Left hindlimb (tissue), 1 donor: Measurements from ENCODE around the gene EPHB4.
"Not testable (repeated sequence)": the region's sequence is repeated elsewhere in the genome, so short reads cannot be mapped to it uniquely, and the experiment has no call there.

Source experiments
- DNase-seq: peaks from one replicate; pipeline ENCODE4 v3.0.0-alpha.2; 2018

Gene EPHB4

DNA sequence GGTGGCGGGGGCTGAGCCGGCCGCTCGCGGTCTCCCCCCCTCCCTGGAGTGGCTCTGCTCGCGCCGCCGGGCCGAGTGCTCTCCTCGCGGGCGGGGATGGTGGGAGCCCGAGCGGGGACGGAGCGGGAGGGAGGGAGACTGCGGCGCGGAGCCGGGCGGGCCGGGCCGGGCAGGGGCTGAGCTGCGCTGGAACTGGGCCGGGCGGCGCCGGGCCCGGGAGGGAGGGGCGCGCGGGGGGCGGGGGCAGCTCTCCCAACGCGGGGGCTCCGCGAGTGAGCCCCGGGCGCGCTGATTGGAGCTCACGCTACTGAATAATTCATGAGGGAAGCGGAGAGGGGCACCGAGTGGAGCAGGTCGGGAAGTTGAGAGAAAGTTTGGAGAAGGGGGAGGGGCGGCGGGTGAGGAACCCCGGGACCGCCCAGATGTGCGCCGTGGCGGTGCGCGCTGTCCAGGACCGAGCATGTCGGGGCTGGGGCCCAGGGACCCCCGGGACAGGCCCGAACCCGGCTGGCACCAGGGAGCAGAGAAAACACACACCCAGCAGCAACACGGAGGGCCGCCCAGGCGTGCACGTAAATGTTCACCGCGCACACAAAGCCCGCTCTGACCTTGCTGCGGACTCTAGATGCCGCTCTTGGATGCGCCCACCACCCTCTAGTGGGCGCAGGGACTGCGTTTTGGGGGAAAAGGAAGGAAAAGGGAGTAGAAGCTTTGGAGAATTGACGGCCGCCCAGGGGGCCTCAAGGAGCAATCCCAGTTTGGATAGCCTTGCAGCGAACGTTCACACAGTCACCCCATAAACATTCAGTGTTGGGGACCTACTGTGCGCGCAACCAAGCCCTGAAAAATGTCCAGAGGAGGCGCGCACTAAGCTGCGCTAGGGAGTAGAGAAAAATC is at the start of gene EPHB4:
Gene EPHB4, minus strand, starts transcription at position 194 of the 897 bp plus-strand sequence. CDS start 493 bp downstream, outside the sequence.
- DNase-seq = peak; percentile 96

DNA sequence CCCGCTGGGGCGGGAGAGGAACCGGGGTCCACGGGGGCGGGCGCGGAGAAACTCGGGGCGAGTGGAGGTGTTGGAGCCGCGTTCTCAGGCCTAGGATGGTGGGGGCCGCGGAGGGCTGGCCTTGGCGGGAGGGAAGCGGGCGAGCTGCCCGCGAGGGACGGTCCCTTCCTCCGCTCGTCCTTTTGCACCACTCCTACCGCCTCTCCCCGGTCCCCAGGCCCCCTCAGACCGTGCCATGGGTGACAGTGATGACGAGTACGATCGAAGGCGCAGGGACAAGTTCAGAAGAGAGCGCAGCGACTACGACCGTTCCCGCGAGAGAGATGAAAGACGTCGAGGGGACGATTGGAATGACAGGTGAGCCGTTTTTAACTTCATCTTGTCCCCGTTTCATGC is 48.0 kb upstream of the EPHB4 start:
- no peak for DNase-seq

DNA sequence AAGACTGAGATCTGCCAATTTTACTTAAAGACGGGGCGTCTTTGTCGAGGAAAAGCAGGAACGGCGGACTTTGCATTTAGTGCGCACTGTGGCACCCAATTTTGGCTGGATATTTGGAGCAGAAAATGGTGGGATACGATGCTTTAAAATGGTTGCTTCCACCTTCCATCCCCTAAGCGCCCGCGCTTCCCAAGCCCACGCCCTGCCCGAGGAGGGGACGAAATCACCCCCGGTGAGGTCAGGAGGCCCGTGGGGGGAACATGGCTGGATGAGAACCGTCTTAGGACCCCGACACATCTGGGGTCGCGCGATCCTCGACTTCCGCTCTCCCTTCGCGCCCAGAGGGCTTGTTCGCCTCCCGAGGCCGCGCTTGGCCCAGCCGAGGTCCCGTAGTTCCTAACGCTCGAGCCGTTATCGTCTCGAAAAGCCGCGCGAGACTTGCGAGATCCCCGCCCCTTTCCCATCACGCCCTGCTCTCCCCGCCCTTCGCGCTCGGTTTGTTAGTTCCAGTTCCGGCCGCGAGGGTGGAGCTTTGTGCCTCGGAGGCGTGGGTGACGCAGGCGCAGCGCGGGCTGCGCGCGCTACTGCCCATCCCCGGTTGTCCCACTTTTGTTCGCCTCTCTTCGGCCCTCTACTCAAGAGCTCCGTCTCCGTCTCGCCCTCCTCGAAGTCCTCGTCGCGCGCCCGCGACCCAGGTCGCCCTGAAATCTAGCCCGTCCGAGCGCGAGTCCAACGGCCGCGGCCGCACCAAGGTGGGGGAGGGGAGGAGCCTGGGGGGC is 47.4 kb upstream of the EPHB4 start, which contains the start of gene SRRT:
Gene SRRT, plus strand, starts transcription at position 527 of the 779 bp plus-strand sequence. CDS start 488 bp downstream, outside the sequence.
- peak; percentile 98 for DNase-seq

DNA sequence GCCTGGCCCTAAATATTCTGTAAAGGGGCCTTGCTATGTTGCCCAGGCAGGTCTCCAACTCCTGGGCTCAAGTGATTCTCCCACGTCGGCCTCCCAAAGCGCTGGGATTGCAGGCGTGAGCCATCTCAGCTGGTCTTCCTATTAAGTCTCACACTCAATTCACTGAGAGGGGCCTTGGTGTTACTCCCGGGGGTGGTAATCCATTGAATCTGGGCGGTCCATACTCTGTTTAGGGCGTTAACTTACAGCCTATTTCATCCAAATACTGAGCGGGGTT is 46.9 kb upstream of the EPHB4 start:
- no peak for DNase-seq

DNA sequence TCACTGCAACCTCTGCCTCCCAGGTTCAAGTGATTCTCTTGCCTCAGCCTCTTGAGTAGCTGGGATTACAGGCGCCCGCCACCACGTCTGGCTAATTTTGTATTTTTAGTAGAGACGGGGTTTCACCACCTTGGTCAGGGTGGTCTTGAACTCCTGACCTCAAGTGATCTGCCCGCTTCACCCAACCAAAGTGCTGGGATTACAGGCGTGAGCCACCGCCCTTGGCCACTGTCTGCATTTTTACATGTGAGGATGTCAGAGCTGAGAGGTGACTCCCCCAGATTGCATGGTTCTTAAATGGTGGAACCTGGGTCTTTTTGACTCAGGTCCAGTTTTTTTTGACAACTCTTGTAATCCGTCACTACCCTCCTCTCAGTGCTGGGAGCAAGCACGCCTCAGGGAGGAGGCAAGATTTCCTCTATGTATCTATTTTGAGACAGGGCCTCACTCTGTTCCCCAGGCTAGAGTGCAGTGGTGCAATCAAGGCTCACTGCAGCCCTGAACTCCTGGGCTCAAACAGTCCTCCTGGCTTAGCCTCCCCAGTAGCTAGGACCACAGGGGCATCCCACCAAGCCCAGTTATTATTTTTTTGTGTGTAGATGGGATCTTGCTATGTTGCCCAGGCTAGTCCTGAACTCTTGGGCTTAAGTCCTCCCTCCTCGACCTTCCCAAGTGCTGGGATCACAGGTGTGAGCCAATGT is 46.4 kb upstream of the EPHB4 start:
- DNase-seq = no peak

DNA sequence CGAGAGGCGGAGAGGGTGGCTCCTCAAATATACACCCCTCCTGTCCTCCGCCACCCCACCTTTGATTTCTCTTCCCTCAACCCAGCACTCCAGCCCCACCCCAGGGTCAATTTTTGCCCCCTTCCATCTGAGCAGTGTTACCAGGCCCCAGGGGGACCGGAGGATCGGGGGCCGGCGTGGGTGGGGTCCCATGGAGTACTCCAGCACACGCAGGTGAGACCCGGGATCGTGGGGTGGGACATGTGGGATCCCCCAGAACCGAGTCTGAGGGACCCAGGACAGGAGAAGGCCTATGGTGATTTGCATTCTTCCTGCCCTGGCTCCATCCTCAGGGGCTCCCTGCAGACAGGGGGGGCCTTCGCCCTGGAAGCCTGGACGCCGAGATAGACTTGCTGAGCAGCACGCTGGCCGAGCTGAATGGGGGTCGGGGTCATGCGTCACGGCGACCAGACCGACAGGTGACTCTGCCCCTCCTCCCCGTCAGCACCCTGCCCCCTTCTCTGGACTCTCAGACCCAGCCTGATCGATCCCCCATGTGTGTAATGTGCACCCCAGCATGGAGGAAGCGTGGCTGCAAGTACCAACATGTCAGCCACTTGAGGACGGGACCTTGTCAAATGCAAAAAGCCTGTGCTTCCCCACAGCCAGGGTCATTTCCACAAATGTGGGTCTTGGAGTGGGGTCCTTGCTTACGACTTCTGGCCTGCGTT is 40.6 kb upstream of the EPHB4 start:
- peak; percentile 42 for DNase-seq

DNA sequence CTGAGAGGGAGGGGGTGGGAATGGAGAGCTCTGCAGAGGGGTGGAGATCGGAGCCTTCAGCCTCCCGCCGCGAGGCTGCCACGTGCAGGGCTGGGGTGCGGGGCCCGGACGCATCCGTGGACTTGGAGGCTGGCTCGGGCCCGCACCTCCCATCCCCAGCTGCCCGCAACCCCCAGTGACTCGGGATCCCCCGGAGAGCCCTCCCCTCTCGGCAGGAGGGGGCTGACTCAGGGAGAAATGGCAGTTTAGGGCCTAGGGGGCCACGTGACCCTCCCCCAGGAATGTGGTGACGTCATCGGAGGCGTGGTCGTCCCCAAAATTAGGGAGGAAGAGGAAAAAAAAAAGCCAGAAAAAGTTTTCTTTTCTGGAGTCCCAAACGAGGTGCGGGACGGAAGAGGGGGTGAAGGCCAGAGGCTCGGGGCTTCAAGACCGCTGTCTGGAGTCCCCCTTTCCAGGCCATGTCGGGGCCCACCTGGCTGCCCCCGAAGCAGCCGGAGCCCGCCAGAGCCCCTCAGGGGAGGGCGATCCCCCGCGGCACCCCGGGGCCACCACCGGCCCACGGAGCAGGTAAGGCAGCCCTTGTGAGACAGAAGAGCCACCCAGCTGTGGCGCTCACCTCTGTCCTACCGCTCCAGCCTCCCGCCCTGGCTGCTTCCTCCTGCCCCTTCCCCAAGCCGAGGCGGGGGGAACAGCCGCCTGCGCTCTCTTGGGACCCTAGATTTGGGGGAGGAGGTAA is 39.9 kb upstream of the EPHB4 start, which contains the start of gene TRIP6:
Gene TRIP6, plus strand, starts transcription at position 348 of the 736 bp plus-strand sequence. Its CDS starts 111 bp downstream, at position 459.
- DNase-seq = peak; percentile 94

DNA sequence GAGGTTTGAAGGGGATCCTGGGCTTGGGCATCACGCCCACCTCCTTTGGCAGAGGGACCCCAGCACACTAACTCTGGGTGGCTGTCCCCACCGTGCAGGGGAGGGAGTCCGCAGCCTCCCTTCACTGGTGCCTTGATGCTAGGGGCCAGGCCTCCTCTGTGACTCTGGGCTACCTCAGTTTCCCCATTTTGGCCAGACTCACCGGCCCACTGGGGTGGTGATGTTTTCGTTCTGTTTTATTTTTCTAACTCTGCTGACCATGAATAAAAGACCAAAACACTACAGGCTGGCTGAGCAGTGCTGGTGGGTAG is 39.4 kb upstream of the EPHB4 start:
- no peak for DNase-seq

DNA sequence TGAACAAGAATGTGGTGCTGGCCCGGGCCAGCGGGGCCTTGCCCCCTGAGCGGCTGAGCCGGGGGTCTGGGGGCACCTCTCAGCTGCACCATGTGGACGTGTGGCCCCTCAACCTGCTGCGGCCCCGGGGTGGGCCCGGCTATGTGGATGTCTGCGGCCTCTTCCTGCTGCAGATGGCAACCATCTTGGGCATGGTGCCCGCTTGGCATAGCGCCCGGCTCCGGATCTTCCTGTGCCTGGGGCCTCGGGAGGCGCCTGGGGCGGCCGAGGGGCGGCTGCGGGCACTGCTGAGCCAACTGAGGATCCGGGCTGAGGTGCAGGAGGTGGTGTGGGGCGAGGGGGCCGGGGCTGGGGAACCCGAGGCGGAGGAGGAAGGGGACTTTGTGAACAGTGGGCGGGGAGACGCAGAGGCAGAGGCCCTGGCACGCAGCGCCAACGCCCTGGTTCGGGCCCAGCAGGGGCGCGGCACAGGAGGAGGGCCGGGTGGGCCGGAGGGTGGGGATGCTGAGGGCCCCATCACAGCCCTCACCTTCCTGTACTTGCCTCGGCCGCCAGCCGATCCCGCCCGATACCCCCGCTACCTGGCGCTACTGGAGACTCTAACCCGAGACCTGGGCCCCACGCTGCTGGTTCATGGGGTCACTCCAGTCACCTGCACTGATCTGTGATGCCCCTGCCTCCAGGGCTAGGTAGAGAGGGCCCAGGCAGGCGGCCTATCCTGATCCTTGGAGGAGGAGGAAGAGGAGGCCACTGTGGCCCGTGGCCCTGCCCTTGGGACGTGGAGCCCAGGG is 38.8 kb upstream of the EPHB4 start:
- peak; percentile 86 for DNase-seq

DNA sequence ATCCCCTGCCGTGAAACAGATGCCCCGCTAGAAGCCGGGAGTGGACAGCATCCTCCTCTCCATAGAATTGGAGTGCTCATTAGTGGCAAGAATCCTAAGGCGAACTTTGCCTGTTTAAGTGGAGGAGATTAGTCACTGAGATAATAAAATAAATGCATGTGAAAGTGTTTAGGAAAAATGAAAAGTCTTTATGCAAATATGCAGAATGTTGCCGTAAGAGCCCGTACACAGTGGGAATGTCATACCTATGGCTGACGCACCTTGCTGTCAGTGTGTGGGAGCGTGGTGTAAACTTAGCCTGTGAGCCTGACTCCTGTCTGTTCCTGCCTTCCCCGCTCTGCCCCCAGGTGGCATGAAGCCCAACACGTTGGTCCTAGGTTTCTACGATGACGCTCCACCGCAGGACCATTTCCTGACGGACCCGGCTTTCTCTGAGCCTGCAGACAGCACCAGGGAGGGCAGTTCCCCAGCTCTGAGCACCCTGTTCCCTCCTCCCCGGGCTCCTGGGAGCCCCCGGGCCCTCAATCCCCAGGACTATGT is 38.1 kb upstream of the EPHB4 start:
- peak; percentile 52 for DNase-seq

DNA sequence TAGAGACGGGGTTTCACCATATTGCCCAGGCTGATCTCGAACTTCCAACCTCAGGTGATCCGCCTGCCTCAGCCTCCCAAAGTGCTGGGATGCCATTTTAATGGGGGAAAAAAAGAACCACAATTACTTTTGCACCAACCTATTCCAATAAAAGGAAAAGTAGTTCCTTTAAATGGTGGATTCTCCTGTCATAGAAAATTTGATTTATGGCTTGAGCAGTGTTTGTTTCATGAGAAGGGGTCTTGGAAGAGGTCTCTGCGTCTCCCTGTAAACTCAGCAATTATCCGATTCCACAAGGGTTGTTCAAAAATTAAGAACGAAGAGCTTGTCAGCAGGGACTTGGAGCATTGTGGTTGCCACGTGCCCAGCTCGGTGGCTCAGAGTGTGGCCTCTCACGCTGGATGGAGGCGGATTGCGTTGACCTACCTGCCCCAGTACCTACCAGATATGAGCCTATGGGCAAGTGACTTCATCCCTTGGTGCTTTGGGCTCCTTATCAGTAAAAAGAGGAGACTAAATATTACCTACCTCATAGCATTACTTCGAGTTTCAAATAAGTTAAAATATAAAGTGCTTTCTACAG is 37.0 kb upstream of the EPHB4 start:
- peak; percentile 8 for DNase-seq

DNA sequence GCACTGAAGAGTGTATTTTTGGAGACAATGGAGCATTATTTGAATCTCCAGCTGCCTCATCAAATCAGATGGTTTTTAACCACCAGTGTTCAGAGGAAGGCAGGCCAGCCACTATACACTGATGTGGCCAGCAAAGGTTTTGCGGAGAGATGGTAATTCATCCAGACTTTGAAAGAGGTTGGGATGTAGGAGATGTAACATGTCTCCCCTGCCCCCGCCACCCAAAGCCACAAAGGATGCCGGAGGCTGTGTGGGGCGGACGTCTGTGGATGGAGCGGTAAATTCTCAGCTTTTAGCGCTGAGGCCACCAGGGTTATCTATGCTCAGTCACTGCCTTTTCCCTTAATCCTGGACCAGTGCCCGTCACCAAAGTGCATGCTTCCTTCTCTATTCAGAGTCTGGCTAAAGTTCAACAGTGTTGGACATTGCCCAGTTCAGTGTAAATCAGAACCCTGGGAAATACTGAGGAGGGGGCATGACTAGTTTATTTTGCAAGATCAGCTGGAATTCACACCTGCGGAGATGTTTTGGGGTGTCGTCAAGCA is 36.2 kb upstream of the EPHB4 start:
- DNase-seq = peak; percentile 36

DNA sequence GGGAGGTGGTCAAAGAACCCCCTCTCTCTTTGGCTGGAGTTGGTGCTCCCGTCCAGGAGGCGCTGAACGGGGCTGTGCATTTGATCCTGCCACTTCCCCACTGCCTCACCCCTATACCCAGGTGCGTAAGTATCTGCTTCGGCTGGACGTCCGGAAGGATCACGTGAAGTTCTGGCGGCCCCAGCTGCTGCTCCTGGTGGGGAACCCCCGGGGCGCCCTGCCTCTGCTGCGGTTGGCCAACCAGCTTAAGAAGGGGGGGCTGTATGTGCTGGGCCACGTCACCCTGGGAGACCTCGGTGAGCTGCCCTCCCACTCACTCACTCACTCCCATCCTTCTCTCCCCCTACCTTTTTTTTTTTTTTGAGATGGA is 34.3 kb upstream of the EPHB4 start:
- peak; percentile 21 for DNase-seq

DNA sequence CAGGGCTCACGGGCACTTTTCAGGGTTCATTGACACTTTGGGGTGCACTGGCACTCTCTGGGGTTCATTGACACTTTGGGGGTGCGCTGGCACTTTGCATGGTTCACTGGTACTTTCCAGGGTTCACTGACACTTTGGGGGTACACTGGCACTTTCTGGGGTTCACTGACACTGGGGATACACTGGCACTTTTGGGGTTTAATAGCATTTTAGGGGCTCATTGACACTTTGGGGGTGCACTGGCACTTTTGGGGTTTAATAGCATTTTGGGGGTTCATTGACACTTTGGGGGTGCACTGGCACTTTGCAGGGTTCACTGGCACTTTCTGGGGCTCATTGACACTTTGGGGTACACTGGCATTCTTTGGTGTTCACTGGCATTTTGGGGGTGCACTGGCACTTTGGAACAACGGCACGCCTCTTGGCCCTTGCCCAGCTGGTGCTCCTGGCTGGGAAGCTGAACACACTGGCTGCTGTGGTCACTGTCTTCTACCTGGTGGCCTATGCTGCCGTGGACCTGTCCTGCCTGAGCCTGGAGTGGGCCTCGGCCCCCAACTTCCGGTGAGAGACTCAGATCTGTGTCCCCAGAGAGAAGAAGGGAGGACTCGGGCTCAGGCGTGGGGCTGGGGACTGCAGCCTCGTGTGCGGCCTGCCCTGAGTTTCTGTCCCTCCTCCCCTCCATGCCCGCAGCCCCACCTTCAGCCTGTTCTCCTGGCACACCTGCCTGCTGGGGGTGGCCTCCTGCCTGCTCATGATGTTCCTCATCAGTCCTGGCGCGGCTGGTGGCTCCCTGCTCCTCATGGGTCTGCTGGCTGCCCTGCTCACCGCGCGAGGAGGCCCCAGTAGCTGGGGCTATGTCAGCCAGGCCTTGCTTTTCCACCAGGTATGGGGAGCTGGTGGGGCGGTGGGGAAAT is 33.6 kb upstream of the EPHB4 start:
- DNase-seq = peak; percentile 15

DNA sequence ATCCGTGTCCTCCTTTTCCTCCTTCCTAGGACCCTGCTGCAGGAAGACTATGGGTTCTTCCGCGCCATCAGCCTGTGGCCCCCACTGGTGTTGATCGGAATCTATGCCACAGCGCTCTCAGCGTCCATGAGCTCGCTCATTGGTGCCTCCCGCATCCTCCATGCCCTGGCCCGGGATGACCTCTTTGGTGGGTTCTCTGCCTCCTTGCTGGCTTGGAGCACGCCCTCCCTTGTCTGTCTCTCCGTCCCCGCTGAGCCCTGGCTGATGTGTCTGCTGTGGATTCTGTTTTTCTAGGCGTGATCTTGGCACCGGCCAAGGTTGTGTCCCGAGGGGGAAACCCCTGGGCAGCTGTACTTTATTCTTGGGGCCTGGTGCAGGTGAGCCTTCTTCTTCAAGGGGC is 32.5 kb upstream of the EPHB4 start:
- peak; percentile 28 for DNase-seq

DNA sequence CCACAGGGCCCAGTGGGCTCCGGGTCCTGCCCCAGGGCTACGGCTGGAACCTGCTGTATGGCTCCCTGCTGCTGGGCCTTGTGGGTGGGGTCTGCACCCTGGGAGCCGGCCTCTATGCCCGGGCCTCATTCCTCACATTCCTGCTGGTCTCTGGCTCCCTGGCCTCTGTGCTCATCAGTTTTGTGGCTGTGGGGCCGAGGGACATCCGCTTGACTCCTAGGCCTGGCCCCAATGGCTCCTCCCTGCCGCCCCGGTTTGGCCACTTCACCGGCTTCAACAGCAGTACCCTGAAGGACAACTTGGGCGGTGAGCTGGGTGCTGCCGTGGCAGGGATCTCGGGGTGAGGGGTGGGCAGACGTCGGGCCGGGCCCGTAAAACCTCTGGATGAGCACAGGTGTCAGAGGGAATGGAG is 29.6 kb upstream of the EPHB4 start:
- peak; percentile 21 for DNase-seq

DNA sequence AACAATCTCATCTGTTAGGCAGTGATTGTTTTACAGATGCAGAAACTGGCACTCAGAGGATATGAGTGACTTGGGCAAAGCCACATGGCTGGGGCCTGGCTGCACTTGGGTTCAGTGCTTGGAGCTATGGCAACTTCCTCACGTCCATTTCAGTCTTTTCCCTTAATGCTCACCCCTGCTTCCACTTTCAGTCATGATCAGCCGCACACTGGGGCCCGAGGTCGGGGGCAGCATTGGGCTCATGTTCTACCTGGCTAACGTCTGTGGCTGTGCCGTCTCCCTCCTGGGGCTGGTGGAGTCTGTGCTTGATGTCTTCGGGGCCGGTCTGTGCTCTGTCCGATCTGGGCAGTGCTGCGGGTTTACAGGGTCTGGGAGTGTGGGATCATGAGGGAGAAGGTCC is 28.2 kb upstream of the EPHB4 start:
- DNase-seq = peak; percentile 4

DNA sequence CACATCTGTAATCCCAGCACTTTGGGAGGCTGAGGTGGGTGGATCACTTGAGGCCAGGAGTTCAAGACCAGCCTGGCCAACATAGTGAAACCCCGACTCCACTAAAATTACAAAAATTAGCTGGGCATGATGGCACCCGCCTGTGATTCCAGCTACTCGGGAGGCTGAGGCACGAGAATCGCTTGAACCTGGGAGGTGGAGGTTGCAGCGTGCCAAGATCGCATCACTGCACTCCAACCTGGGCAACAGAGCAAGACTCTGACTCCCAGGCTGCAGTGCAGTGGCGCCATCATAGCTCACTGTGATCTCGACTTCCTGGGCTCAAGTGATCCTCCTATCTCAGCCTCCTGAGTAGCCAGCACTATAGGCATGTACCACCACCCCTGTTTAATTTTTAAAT is 27.6 kb upstream of the EPHB4 start:
- not testable (repeated sequence) for DNase-seq
